Left renal cortex interstitium (tissue), 4 donors: ENCODE measurements around the gene TUBGCP2. TPM values are rescaled to one million over a fixed set of nuclear protein-coding genes. Genes with fewer than 3 reads are reported as not detected.
"Not testable (repeated sequence)": the region's sequence is repeated elsewhere in the genome, so short reads cannot be mapped to it uniquely, and the experiment has no call there.

Experiments
- DNase-seq, 4 donors: peaks; one replicate each; pipeline ENCODE4 v3.0.0-alpha.2; 2013; ENCODE audit warnings: low read depth in 4 of 4, low spot score in 2 of 4, missing footprints in 1 of 4
- polyA plus RNA-seq, 4 donors: library from polyadenylated mRNA; unstranded; fragments of 120-200 nt; gene quantifications; one replicate each; pipeline ENCODE4 v1.2.1, GENCODE V29; 2013; ENCODE audit not compliant: insufficient read length in 4 of 4

TUBGCP2 gene
- polyA plus RNA-seq, 4 donors, result 62.0 to 77.6 (median 70.2) TPM

- no peak for DNase-seq
Observed at GRCh38 chr10:133326745-133327650, 18.3 kb upstream of the TUBGCP2 start.

GRCh38 chr10:133326223-133326551 lies 17.5 kb upstream of the TUBGCP2 start:
- DNase-seq, result no peak

DNA sequence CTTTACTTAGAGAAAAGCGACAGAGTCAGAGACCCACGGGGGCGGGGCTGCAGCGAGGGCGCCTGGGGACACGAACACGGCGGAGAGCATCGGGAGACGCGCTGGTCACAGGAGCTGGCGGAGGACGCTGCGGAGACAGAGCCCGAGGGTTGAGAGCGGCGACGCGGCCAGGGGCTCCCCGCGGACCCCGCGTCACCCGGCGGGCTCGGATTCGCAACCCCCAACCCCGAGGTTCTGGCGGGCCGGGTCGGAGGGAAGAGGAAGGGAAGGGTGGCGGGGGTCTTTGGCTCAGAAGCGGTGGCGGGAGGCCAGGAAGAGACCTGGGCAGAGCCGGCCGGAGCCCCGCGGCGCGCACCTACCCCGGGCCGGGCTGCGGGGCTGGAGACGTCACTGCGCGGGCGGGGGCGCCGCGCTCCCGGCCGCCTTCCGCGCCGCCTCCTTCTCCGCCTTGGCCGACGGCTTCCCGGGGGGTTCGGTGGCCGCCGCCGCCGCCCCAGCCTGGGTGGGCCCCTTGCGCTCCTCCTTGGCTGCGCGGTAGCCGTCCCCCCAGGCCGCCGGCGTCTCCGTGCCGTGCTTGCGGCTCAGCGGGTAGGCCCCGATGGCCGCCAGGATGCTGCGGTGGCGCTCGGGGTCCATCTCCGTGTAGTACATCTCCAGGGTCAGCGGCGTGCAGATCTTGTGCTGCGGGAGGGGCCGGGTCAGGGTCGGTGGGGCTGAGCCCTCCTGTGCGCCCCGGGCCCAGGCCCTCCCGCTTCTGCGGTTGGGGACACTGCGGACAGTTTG lies 17.0 kb upstream of the TUBGCP2 start:
- DNase-seq, result no peak

GRCh38 chr10:133324857-133325260 lies 16.2 kb upstream of the TUBGCP2 start:
- no peak for DNase-seq

- DNase-seq, result no peak
Observed at GRCh38 chr10:133324198-133324792, 15.6 kb upstream of the TUBGCP2 start.

- not testable (repeated sequence) for DNase-seq
Observed at GRCh38 chr10:133322064-133322709, 13.5 kb upstream of the TUBGCP2 start.

DNA sequence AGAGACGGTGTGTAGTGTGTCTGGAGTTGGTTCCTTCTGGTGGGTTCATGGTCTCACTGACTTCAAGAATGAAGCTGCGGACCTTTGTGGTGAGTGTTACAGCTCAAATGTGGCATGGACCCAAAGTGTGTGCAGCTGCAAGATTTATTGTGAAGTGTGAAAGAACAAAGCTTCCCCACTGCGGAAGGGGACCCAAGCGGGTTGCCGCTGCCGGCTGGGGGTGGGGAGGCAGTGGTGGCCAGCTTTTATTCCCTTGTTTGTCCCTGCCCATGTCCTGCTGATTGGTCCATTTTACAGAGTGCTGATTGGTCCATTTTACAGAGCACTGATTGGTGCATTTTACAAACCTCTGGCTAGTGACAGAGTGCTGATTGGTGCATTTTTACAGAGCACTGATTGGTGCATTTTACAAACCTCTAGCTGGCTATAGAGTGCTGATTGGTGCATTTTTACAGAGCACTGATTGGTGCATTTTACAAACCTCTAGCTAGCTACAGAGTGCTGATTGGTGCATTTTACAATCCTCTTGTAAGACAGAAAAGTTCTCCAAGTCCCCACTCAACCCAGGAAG lies 12.3 kb upstream of the TUBGCP2 start:
- DNase-seq, result not testable (repeated sequence)

DNA sequence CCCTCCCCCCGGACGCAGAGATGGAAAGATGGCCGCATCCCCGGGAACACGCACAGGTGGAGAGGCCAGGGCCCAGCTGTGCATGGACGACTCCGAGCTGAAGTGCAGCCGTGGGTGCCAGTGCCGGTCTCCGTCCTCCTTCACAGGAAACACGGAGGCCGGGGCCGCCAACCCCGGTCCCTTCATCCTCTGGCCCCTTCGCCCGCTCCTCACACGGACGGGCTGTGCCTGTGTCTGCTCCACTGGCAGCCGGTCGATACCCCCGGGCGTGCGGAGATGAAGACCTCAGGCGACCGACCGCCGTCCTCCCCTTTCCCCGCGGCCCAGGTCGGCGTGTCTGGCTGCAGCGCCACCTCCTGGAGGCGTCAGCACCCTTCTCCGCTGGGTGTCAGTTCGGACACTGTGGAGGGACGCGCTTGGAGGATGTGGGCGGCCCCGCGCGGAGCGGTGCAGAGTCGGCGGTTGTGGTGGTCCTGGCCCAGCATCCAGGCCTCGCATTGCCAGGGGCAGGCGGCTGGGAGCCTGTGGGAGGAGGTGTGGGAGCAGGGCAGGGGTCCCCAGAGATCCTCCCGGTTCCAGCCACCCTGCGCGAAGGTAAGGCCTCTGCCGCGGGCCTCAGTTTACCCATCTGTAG lies 9.9 kb upstream of the TUBGCP2 start:
- no peak for DNase-seq

DNA sequence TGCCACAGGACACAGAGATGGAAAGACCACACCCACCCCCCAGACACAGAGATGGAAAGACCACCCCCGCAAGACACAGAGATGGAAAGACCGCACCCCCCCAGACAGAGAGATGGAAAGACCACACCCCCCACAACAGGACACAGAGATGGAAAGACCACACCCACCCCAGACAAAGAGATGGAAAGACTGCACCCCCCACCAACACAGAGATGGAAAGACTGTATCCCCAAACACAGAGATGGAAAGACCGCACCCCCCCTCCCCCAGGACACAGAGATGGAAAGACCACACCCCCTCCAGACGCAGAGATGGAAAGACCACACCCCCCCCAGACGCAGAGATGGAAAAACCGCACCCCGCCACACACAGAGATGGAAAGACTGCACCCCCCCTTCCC lies 8.1 kb upstream of the TUBGCP2 start:
- no peak for DNase-seq

- no peak for DNase-seq
Observed at GRCh38 chr10:133316266-133316665, 7.6 kb upstream of the TUBGCP2 start.

DNA sequence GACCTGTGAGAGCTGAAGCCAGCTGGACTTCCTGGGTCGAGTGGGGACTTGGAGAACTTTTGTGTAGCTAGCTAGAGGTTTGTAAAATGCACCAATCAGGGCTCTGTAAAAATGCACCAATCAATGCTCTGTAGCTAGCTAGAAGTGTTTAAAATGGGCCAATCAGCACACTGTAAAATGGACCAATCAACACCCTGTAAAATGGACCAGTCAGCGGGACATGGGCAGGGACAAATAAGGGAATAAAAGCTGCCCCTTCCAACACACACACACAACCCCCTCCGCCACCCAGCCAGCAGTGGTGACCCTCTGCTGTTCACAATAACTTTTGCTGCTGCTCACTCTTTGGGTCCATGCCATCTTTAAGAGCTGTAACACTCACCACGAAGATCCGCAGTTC lies 7.2 kb upstream of the TUBGCP2 start:
- no peak for DNase-seq

GRCh38 chr10:133314911-133315310 lies 6.2 kb upstream of the TUBGCP2 start:
- no peak for DNase-seq

GRCh38 chr10:133313192-133313591 lies 4.5 kb upstream of the TUBGCP2 start:
- no peak for DNase-seq

DNA sequence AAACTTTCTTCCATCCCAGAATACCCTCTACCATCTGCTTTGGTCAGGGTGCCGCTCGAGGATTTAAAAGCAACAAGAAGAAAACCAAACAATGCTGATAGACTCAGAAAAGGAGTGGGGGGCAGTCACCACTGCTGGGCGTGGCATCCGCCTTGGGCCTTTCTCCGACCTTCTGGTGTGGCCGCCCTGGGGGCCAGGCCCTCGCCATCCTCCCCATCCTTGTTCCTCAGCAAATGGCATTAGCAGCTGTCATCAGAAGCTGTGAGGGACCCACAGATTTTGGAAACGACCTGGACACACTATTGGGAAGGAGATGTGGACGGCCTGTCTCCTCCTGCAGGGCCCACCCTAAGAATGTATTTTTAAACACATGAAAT lies 4.1 kb upstream of the TUBGCP2 start:
- no peak for DNase-seq

- DNase-seq, result no peak
Observed at GRCh38 chr10:133312016-133312768, 3.5 kb upstream of the TUBGCP2 start.

- no peak for DNase-seq
Observed at GRCh38 chr10:133311570-133311969, 2.9 kb upstream of the TUBGCP2 start.

DNA sequence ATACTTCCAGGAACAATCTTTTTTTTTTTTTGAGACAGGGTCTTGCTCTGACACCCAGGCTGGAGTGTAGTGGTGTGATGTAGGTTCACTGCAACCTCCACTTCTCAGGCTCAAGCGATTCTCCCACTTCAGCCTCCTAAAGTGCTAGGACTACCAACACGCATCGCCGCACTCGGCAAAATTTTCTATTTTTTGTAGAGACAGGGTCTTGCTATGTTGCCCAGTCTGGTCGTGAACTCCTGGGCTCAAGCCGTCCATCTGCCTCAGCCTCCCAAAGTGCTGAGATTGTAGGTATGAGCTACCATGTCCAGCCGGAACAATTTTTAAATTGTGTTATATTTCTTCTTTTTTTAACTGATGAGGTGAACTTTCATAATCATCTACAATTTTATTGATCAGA lies 2.1 kb upstream of the TUBGCP2 start:
- DNase-seq, result no peak

DNA sequence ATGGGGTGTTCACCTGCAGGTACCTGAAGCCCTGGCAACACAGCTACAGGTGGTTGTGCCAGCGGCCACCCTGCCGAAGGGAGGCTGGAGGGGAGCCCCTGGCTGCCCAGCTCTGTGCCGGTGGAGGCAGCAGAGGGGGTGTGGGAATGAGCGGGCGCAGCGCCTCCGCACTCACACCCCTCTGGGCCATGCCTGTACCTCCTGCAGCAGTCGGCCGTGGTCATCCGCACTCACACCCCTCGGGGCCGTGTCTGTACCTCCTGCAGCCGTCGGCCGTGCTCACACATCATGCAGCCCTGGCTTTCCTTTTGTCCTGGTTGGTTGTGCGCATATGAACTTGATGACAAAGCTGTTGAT lies 1.7 kb upstream of the TUBGCP2 start:
- no peak for DNase-seq

DNA sequence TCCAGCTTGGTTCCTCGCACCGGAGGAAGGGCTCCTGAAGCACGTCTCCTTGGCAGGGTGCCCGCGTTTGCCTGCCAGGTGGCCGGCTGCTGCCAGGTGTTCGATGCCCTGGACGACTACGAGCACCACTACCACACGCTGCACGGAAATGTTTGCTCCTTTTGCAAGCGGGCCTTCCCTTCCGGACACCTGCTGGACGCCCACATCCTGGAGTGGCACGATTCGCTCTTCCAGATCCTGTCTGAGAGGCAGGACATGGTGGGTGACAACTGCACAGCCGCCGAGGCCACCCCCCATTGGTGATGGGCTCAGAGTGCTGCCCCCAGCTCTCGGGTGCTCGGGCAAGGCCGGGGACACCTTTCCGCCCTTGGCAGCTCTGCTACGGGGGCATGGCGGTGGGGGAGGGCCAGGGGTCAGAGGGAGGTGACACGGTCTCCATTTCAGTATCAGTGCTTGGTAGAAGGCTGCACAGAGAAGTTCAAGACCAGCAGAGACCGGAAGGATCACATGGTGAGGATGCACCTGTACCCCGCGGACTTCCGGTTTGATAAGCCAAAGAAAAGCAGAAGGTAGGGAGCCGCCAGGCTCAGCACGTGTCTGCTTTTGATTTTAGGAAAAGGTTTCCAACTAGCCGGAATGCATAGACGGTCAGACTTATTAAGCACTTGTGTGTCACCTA lies 1.2 kb upstream of the TUBGCP2 start:
- DNase-seq, result no peak
